Loucy (cell line): ENCODE data around the gene BMP6.

Experiments used
- EZH2phosphoT487 ChIP-seq: fragments of 200-600 bp; IDR thresholded peaks from 2 replicates; pipeline ENCODE4 v1.6.1; 2018; ENCODE audit warnings: antibody characterized with exemption, mild to moderate bottlenecking, moderate library complexity, borderline replicate concordance
- TF ChIP-seq, protein P1 (sequence below): fragments of 200-600 bp; sonication (generic); conservative IDR thresholded peaks from 2 replicates; pipeline ENCODE4 v1.5.1; 2014; ENCODE audit warnings: mild to moderate bottlenecking, antibody characterized with exemption, low read length

DNA sequence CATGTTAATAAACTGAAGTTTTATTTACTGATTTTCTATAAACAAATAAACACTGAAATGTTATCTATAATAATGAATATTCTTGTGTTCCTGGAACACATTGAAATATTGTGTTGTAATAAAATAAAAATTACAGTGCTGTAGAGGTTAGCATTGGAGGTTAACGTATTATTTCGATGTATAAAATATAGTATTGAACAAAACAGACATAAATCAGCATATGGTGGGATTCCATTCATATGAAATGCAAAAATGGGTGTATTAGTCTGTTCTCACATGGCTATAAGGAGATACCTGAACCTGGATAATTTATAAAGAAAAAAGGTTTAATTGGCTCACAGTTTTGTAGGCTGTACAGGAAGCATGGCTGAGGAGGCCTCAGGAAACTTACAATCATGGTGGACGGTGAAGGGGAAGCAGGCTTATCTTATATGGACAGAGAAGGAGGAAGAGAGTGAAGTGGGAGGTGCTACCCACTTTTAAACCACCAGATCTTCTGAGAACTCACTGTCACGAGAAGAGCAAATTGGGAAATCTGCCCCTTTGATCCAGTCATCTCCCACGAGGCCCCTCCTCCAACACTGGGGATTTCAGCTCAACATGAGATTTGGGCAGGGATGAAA is 24.6 kb upstream of the BMP6 start:
- TF ChIP-seq, protein P1, sequence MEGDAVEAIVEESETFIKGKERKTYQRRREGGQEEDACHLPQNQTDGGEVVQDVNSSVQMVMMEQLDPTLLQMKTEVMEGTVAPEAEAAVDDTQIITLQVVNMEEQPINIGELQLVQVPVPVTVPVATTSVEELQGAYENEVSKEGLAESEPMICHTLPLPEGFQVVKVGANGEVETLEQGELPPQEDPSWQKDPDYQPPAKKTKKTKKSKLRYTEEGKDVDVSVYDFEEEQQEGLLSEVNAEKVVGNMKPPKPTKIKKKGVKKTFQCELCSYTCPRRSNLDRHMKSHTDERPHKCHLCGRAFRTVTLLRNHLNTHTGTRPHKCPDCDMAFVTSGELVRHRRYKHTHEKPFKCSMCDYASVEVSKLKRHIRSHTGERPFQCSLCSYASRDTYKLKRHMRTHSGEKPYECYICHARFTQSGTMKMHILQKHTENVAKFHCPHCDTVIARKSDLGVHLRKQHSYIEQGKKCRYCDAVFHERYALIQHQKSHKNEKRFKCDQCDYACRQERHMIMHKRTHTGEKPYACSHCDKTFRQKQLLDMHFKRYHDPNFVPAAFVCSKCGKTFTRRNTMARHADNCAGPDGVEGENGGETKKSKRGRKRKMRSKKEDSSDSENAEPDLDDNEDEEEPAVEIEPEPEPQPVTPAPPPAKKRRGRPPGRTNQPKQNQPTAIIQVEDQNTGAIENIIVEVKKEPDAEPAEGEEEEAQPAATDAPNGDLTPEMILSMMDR, result no peak
- no peak for TF ChIP-seq EZH2phosphoT487
